T-helper 9 cell (primary cell): Measurements from ENCODE around the gene OGDH.
A peak's percentile ranks its signal among the peaks of the same experiment; 100 is the strongest.
"Not testable (repeated sequence)": the region's sequence is repeated elsewhere in the genome, so short reads cannot be mapped to it uniquely, and the experiment has no call there.

ENCODE experiments used
- DNase-seq: peaks from one replicate; pipeline ENCODE4 v3.0.0-alpha.2; 2020
- total RNA-seq, 2 donors: gene quantifications; one replicate each; lab custom pipeline; 2026; lab: John Stamatoyannopoulos, UW

Gene OGDH
- 130 to 294 reads per million in 2 donors for total RNA-seq

DNA sequence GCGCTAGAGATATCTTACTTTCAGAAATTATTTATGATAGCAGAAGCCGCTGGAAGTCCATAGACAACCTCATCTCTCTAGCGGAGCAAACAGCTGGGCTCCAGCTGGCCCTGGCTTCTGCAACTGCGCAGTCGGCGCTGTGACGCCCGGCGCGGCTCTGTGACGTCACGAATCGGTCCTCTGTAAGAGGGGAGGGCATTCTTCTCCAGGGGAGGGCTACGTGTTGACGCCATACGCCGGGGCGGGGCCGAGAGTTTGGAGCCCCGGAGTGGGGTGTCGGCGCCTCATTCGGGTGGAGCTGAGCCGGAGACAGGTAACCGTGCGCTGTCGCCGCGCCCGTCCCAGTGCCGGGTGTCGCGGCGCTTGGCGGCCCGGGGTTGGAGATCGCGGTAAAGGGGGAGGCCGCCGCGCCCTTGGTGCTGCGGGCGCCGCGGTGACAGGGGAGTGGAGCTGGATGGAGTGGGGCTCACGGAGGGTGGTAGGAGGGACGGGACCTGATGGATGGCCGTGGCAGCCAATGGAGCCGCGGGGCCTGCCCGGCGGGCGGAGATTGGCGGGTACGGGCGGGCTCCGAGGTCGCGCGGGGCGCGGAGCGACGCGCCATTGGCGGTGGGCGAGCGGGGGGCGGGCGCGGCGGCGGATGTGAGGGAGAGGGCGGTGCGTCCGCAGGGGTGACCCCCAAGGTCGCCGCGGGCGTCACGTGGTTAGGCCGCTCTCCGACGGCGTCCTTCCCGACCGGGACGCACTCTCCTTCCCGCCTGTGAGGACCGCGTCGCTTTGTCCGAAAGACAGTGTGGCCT, at the start of gene OGDH:
TSS of gene OGDH (plus strand) at position 287 of the 800 bp plus-strand sequence. CDS start 17,717 bp downstream, outside the sequence.
- peak; percentile 98 for DNase-seq

DNA sequence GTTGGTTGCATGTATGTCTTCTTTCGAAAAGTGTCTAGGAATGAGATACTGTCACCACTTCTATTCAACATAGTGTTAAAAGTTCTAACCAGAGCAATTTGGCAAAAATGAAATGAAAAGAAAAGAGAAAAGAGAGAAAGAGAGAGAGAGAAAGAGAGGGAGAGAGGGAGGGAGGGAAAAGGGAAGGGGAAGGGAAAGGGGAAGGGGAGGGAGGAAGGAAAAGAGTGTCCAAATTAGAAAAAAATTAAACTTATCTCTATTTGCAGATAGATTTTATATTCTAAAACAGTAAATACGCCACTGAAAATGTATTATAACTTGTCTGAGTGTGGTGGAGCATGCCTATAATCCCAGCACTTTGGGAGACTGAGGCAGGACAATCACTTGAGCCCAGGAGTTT, 48.9 kb upstream of the OGDH start:
- DNase-seq, result no peak

GRCh38 chr7:44559485-44559884, 46.9 kb upstream of the OGDH start:
- DNase-seq, result no peak

DNA sequence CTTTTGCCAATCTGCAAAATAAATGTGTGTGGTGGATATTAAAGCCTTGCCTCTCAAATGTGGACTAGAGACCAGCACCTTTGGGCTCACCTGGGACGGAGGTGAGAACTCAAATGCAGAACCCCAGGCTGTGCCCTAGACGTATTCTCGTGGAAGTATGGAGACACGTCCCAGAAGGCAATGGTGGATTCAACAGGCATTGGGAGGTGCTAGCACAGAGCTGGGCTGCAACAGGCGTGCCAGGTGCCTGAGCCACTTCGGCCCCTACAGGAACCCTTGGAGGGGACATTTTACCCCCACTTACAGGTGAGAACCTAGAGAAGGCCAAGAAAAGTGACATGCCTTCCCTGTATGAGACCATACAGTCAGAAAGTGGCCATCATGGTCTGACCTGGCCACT, 44.9 kb upstream of the OGDH start:
- no peak for DNase-seq

GRCh38 chr7:44561962-44562621, 44.3 kb upstream of the OGDH start:
- no peak for DNase-seq

DNA sequence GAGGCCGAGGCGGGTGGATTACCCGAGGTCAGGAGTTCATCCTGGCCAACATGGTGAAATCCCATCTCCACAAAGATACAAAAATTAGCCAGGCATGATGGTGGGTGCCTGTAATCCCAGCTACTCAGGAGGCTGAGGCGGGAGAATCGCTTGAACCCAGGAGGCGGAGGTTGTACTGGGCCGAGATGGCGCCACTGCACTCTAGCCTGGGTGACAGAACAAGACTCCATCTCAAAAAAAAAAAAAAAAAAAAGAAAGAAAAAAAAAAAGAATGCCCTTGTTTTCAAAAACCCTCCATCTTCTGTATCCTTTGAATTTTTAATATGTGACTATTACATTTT, 43.8 kb upstream of the OGDH start:
- DNase-seq, result not testable (repeated sequence)

DNA sequence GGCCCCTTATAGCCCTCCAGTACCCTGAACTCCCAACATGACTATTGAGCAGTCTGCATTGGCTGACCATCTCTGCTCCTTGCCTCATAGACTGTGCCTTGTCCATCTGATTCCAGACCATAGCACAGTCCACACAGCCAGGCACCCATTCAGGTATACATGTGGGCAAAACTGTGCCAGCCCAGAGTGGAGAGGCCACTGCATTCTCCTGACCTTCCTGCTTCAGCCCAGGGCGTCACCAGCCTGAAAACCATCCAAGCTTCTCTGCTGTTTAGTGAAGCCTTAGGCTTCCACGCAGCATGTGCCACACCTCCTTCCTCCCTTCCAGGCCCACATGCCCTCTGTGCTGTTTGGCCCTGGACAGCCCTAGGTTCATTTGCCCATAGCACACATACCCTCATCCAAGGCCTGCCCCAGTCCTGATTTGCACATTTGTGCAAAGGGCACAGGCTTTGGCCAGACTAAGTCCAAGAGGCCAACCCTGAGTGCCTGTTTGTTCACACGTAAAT, 43.2 kb upstream of the OGDH start:
- DNase-seq, result no peak

- DNase-seq, result no peak
Observed at GRCh38 chr7:44564606-44565005, 41.8 kb upstream of the OGDH start.

- peak; percentile 52 for DNase-seq
Observed at GRCh38 chr7:44565097-44565794, 41.2 kb upstream of the OGDH start.

- DNase-seq, result no peak
Observed at GRCh38 chr7:44565795-44566559, 40.5 kb upstream of the OGDH start.

- DNase-seq, result no peak
Observed at GRCh38 chr7:44566680-44567079, 39.7 kb upstream of the OGDH start.

DNA sequence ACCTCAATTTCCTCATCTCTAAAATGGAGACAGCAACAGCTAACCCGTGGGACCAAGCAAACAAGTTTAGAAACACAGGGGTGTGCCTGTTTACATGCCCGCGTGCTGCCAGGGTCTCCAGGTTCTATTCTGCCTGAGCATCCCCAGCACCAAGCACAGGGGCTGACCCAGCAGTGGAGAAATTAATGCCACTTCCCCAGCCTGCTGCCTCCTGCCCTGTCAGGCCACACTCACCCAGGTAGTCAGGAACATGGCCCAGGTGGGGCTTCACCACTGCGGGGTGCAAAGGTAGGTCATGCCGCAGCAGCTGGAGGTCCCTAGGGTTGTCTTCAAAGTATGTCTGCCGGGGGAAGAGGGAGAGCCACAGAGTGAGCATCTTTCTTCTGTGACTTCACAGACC, 38.5 kb upstream of the OGDH start:
- DNase-seq, result no peak

- no peak for DNase-seq
Observed at GRCh38 chr7:44568771-44569560, 37.5 kb upstream of the OGDH start.

GRCh38 chr7:44569959-44570358, 36.5 kb upstream of the OGDH start:
- DNase-seq, result no peak

GRCh38 chr7:44572771-44573170, 33.7 kb upstream of the OGDH start:
- no peak for DNase-seq

GRCh38 chr7:44573464-44574286, 32.8 kb upstream of the OGDH start, which contains the start of gene DDX56:
Gene DDX56, minus strand, starts transcription at chr7:44573908. Its CDS starts 13 bp downstream, at chr7:44573895.
- peak; percentile 86 for DNase-seq

- DNase-seq, result no peak
Observed at GRCh38 chr7:44574287-44574872, 32.0 kb upstream of the OGDH start.

- DNase-seq, result no peak
Observed at GRCh38 chr7:44575054-44575453, 31.4 kb upstream of the OGDH start.

DNA sequence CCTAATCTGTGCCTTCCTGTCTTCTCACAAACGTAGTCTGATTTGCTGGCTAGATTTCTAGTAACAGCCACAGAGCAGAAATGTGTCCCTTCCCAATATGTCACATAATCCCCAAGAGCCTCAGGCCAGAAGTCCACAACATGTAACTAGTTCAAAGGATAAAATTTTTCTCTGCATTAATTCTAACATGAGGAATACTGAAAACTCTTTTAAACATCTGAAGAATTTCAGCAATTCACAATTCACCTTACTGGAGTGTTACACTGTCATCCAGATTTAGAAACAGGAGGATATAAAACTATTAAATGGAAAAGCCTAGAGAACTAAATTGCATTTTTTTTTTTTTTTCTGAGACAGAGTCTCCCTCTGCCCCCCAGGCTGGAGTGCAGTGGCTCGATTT, 30.2 kb upstream of the OGDH start:
- DNase-seq, result no peak
